Tibial artery (tissue), 4 donors: ENCODE data around the gene ERCC1.

Source experiments
- DNase-seq, 2 donors: peaks; one replicate each; pipeline ENCODE4 v3.0.0-alpha.2; 2019
- H3K27ac ChIP-seq, 2 donors: fragments of 200-600 bp; sonication (generic) in 1 of 2; 1 replicate in 1 of 2; 2 replicates in 1 of 2; pipeline ENCODE4 v1.5.1; 2018 to 2019; ENCODE audit warnings: mild to moderate bottlenecking in 1 of 2
- H3K27me3 ChIP-seq, 2 donors: fragments of 200-600 bp; sonication (generic) in 1 of 2; one replicate each; pipeline versions ENCODE4 v1.5.1 to v1.6.0; 2016 to 2019
- H3K36me3 ChIP-seq, 3 donors: fragments of 200-600 bp; sonication (generic) in 2 of 3; one replicate each; pipeline ENCODE4 v1.5.1; 2016 to 2019; ENCODE audit warnings: mild to moderate bottlenecking in 2 of 3
- H3K4me1 ChIP-seq, 4 donors: fragments of 200-600 bp; sonication (generic) in 2 of 4; 1 replicate in 3 of 4; 2 replicates in 1 of 4; pipeline ENCODE4 v1.5.1; 2016 to 2019
- H3K4me3 ChIP-seq, 2 donors: fragments of 200-600 bp; sonication (generic) in 1 of 2; 1 replicate in 1 of 2; 2 replicates in 1 of 2; pipeline ENCODE4 v1.5.1; 2018 to 2019; ENCODE audit warnings: mild to moderate bottlenecking in 2 of 2
- H3K9me3 ChIP-seq, 3 donors: fragments of 200-600 bp; sonication (generic) in 1 of 3; one replicate each; pipeline ENCODE4 v1.5.1; 2016 to 2019
- CTCF ChIP-seq, 2 experiments: fragments of 200-600 bp in 1 of 2; fragments of 450-650 bp in 1 of 2; IDR thresholded peaks; one replicate each; pipeline ENCODE4 v1.5.1; 2017 to 2019; ENCODE audit warnings: antibody characterized with exemption in 2 of 2, mild to moderate bottlenecking in 1 of 2, moderate library complexity in 1 of 2
- intact Hi-C: fragments of 100-400 bp; cut with DNase I; formaldehyde crosslinking; loops from one replicate; pipeline ENCODE4 v1.15.0; 2023; ENCODE audit warnings: low total_unique reads

ERCC1 gene

GRCh38 chr19:45362291-45362690, 61.4 kb downstream of the ERCC1 start:
- H3K27me3 ChIP-seq = no peaks in the 10 kb centered on the region
- H3K36me3 ChIP-seq = peaks cover 0 to 69% (median 24%) of the 10 kb centered on the region in 3 donors
- no peak for TF ChIP-seq CTCF (IDR thresholded peaks at IDR 0.05)
- H3K27ac ChIP-seq = no peak overlapping the region
- H3K4me1 ChIP-seq = no peaks in the 10 kb centered on the region
- no peak overlapping the region for H3K4me3 ChIP-seq
- H3K9me3 ChIP-seq = no peaks in the 10 kb centered on the region
- DNase-seq = no peak
- intact Hi-C loops = no loop called here

- H3K27ac ChIP-seq = no peak overlapping the region
- no peak for DNase-seq
- no peak for TF ChIP-seq CTCF (IDR thresholded peaks at IDR 0.05)
- intact Hi-C loops = no loop called here
- H3K4me3 ChIP-seq = no peak overlapping the region
- no peaks in the 10 kb centered on the region for H3K27me3 ChIP-seq
- H3K9me3 ChIP-seq = no peaks in the 10 kb centered on the region
- H3K4me1 ChIP-seq = no peaks in the 10 kb centered on the region
- H3K36me3 ChIP-seq = peaks cover 0 to 76% (median 24%) of the 10 kb centered on the region in 3 donors
Observed at GRCh38 chr19:45361608-45362007, 62.1 kb downstream of the ERCC1 start.

DNA sequence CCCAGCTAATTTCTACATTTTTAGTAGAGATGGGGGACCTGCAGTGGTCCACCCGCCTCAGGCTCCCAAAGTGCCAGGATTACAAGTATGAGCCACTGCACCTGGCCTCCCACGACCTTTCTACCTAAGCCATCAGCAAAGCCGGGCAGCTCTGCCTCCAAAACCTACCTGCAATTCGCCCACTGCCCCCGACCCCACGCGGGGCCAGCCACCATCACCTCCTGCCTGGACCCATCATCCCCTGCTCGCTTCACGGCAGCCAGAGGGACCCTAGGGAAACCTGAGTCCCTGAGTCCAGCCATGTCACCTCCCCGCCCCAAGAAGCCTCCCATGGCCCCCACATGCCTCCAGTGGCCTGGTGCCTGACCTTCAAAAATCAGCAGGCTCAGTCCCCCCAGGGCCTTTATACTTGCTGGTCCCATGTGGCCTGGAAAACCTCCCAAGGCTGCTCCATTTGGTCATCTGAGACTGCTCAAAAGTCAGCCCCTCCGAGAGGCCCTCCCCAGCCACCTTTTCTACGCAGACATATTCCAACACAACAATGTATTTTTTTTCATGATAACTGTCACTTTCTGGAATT, 65.4 kb downstream of the ERCC1 start:
- intact Hi-C loops = no loop called here
- no peak overlapping the region for H3K27ac ChIP-seq
- no peak for DNase-seq
- no peaks in the 10 kb centered on the region for H3K4me1 ChIP-seq
- no peak for TF ChIP-seq CTCF (IDR thresholded peaks at IDR 0.05)
- no peak overlapping the region for H3K4me3 ChIP-seq
- no peaks in the 10 kb centered on the region for H3K9me3 ChIP-seq
- H3K27me3 ChIP-seq = no peaks in the 10 kb centered on the region
- peaks cover 0 to 81% (median 24%) of the 10 kb centered on the region in 3 donors for H3K36me3 ChIP-seq

DNA sequence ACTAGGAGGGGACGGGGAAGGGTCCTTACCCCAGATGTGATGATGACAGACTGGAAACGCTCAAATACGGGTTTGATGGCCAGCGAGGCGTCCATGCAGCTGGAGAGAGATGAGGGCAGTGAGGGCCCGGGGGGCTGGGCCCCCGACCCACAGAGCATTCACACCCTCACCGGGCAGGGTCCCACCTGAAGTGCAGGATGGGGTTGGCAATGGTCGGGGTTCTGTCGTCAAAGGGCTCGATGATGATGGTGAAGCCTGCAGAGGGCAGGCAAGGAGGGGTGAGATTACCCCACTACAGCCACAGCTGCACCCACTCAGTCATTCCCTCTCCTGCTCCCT, 66.3 kb downstream of the ERCC1 start:
- Histone ChIP-seq H3K4me3 (no peak overlapping the region), H3K9me3 (no peaks in the 10 kb centered on the region), H3K27me3 (no peaks in the 10 kb centered on the region), H3K27ac (no peak overlapping the region), H3K4me1 (no peaks in the 10 kb centered on the region), H3K36me3 (peaks cover 0 to 81% (median 29%) of the 10 kb centered on the region in 3 donors)
- intact Hi-C loops = no loop called here
- TF ChIP-seq CTCF (IDR thresholded peaks at IDR 0.05) = no peak
- no peak for DNase-seq
